K562 (cell line): Measurements from ENCODE around the gene DIAPH1. TPM values are rescaled to one million over a fixed set of nuclear protein-coding genes. Genes with fewer than 3 reads are reported as not detected.

Experiments used
- ARHGAP35 ChIP-seq: fragments of 450-650 bp; IDR thresholded peaks from 2 replicates; pipeline ENCODE4 v1.6.1; 2018; ENCODE audit not compliant: partially characterized antibody
- ARNT ChIP-seq, 2 experiments: fragments of 450-650 bp; IDR thresholded peaks; 2 replicates each; pipeline ENCODE4 v1.6.1; 2016; ENCODE audit warnings: mild to moderate bottlenecking in 1 of 2
- BRF1 ChIP-seq: IDR thresholded peaks from 3 replicates; pipeline ENCODE4 v1.6.1; 2011; ENCODE audit warnings: borderline replicate concordance, mild to moderate bottlenecking; ENCODE audit not compliant: insufficient read length; ENCODE audit errors: extremely low read depth
- CREM ChIP-seq: IDR thresholded peaks from 2 replicates; pipeline ENCODE4 v1.6.1; 2014; ENCODE audit warnings: antibody characterized with exemption, low read depth
- ETS1 ChIP-seq: conservative IDR thresholded peaks from 2 replicates; pipeline ENCODE4 v1.6.1; 2011; ENCODE audit warnings: low read depth, mild to moderate bottlenecking, low read length; ENCODE audit not compliant: control insufficient read depth
- KAT7 ChIP-seq: sonication (generic); formaldehyde crosslinking; IDR thresholded peaks from 2 replicates; pipeline ENCODE4 v1.8.0; 2022; ENCODE audit warnings: missing genetic modification reagents, mild to moderate bottlenecking, borderline replicate concordance
- MAFG ChIP-seq: fragments of 450-650 bp; conservative IDR thresholded peaks from 2 replicates; pipeline ENCODE4 v1.6.1; 2016; ENCODE audit warnings: missing genetic modification characterization, missing compliant biosample characterization
- MTA2 ChIP-seq: fragments of 450-650 bp; IDR thresholded peaks from 2 replicates; pipeline ENCODE4 v1.6.1; 2016; ENCODE audit warnings: low read depth
- PML ChIP-seq: IDR thresholded peaks from 2 replicates; pipeline ENCODE4 v1.6.1; 2012; ENCODE audit warnings: low read length, inconsistent platforms
- TAF15 ChIP-seq: fragments of 200-400 bp; formaldehyde crosslinking; IDR thresholded peaks from 2 replicates; pipeline ENCODE4 v1.6.1; 2017; ENCODE audit warnings: mild to moderate bottlenecking, low read depth, low read length, moderate library complexity
- THAP12 ChIP-seq: fragments of 250-450 bp; sonication (Bioruptor Pico); IDR thresholded peaks from 2 replicates; pipeline ENCODE4 v1.9.0; 2021; ENCODE audit warnings: mild to moderate bottlenecking, inconsistent platforms
- ZFX ChIP-seq: sonication (generic); formaldehyde crosslinking; IDR thresholded peaks from 2 replicates; pipeline ENCODE4 v1.8.0; 2022; ENCODE audit warnings: mild to moderate bottlenecking, missing genetic modification reagents, moderate library complexity
- ZNF318 ChIP-seq, 2 experiments: fragments of 450-650 bp; IDR thresholded peaks; 2 replicates each; pipeline ENCODE4 v1.6.1; 2016; ENCODE audit warnings: mild to moderate bottlenecking in 2 of 2, borderline replicate concordance in 1 of 2, low read depth in 1 of 2, moderate library complexity in 1 of 2
- ZNF511 ChIP-seq: sonication (generic); formaldehyde crosslinking; IDR thresholded peaks from 2 replicates; pipeline ENCODE4 v1.8.0; 2022; ENCODE audit warnings: mild to moderate bottlenecking, missing genetic modification reagents
- polyA plus RNA-seq, 8 experiments: library from polyadenylated mRNA; depleted of rRNA in 4 of 8; stranded (reverse) in 5 of 8; unstranded in 3 of 8; fragments of >200 nt; fragmentation: Nextera tagmentation in 2 of 8; fragmentation: Illumina TruSeq in 1 of 8; extraction: Ambion mirVana in 2 of 8; extraction: Trizol in 1 of 8; gene quantifications; 2 replicates each; pipeline versions ENCODE4 v1.2.1 to v1.2.3, GENCODE V29; 2011 to 2014; ENCODE audit warnings: inconsistent platforms in 1 of 8, missing spikeins in 1 of 8
- total RNA-seq, 7 experiments: library from RNA; depleted of rRNA in 6 of 7; stranded (reverse); fragments of >200 nt in 6 of 7; fragmentation: Illumina TruSeq in 2 of 7; extraction: Trizol in 2 of 7; gene quantifications; 2 replicates each; pipeline versions ENCODE4 v1.2.1 to v1.2.3, GENCODE V29; 2011 to 2021; ENCODE audit warnings: low replicate concordance in 1 of 7

The DIAPH1 gene
- total and polyA plus RNA-seq, 9 of the 15 experiments (the other 6 are each of a cell fraction or from before 2014, with no cell fraction given): 60.8 to 328 (median 97.8) TPM

GRCh38 chr5:141636413-141637122, 17.8 kb upstream of the DIAPH1 start, which contains the start of the genes HDAC3 and RELL2 (continued):
- peak; percentile 89 for TF ChIP-seq THAP12 (CRISPR knock-in tag)
- TF ChIP-seq ZFX (CRISPR knock-in tag): peak; percentile 92
- no peak for TF ChIP-seq BRF1
- no peak for TF ChIP-seq ARHGAP35
- no peak for TF ChIP-seq MTA2
- no peak for TF ChIP-seq ARNT (IDR thresholded peaks at IDR 0.05)
- TF ChIP-seq CREM: peak; percentile 67
- no peak for TF ChIP-seq MAFG (tag)
- 0 out of 2 replicates have a peak, but pooled peaks have one; percentile 10 for TF ChIP-seq ZNF511 (CRISPR knock-in tag)
- TF ChIP-seq TAF15: no peak
- peak; percentile 51; the same call in 1 of the 2 replicates for TF ChIP-seq PML
- TF ChIP-seq KAT7 (CRISPR knock-in tag): 0 out of 2 replicates have a peak, but pooled peaks have one; percentile 41
- TF ChIP-seq ZNF318 (IDR thresholded peaks at IDR 0.05; ENCODE audit: borderline replicate concordance in 1 of 2, low read depth in 1 of 2): no peak
- TF ChIP-seq ETS1: 0 out of 2 replicates have a peak, but pooled peaks have one; percentile 80
